RWPE2 (cell line): ENCODE measurements around the gene KCNQ1OT1.

ENCODE experiments used
- ATAC-seq: fragments of 200-7000 bp; cut with Tn5 transposase; 3 replicates; pipeline ENCODE4 v1.9.1; 2021; ENCODE audit warnings: low read depth
- DNase-seq: peaks from one replicate; pipeline ENCODE4 v3.0.0-alpha.2; 2020; ENCODE audit warnings: low spot score
- H3K27ac ChIP-seq: fragments of 450-650 bp; 2 replicates; pipeline ENCODE4 v1.5.1; 2017; ENCODE audit warnings: mild to moderate bottlenecking; ENCODE audit not compliant: poor library complexity, severe bottlenecking
- H3K27me3 ChIP-seq: fragments of 250-450 bp; sonication (Bioruptor Pico); 2 replicates; pipeline ENCODE4 v1.5.1; 2021; ENCODE audit warnings: mild to moderate bottlenecking, moderate library complexity; ENCODE audit not compliant: insufficient read depth, poor library complexity, severe bottlenecking
- H3K36me3 ChIP-seq: fragments of 250-450 bp; sonication (Bioruptor Pico); 2 replicates; pipeline ENCODE4 v1.5.1; 2020; ENCODE audit warnings: low read depth, mild to moderate bottlenecking, moderate library complexity
- H3K4me1 ChIP-seq: fragments of 250-450 bp; sonication (Bioruptor Pico); 2 replicates; pipeline ENCODE4 v1.5.1; 2021; ENCODE audit warnings: mild to moderate bottlenecking, moderate library complexity; ENCODE audit not compliant: insufficient read depth, poor library complexity, severe bottlenecking
- H3K4me3 ChIP-seq: fragments of 250-450 bp; sonication (Bioruptor Pico); 2 replicates; pipeline ENCODE4 v1.5.1; 2021; ENCODE audit warnings: mild to moderate bottlenecking, moderate library complexity; ENCODE audit not compliant: severe bottlenecking
- H3K9me3 ChIP-seq: fragments of 250-450 bp; sonication (Bioruptor Pico); 2 replicates; pipeline ENCODE4 v1.5.1; 2021; ENCODE audit warnings: mild to moderate bottlenecking, moderate library complexity; ENCODE audit not compliant: severe bottlenecking
- TF ChIP-seq, protein P1 (sequence below): fragments of 450-650 bp; IDR thresholded peaks from one replicate; pipeline ENCODE4 v1.5.1; 2017; ENCODE audit warnings: mild to moderate bottlenecking, moderate library complexity; ENCODE audit not compliant: poor library complexity, severe bottlenecking

Gene KCNQ1OT1

DNA sequence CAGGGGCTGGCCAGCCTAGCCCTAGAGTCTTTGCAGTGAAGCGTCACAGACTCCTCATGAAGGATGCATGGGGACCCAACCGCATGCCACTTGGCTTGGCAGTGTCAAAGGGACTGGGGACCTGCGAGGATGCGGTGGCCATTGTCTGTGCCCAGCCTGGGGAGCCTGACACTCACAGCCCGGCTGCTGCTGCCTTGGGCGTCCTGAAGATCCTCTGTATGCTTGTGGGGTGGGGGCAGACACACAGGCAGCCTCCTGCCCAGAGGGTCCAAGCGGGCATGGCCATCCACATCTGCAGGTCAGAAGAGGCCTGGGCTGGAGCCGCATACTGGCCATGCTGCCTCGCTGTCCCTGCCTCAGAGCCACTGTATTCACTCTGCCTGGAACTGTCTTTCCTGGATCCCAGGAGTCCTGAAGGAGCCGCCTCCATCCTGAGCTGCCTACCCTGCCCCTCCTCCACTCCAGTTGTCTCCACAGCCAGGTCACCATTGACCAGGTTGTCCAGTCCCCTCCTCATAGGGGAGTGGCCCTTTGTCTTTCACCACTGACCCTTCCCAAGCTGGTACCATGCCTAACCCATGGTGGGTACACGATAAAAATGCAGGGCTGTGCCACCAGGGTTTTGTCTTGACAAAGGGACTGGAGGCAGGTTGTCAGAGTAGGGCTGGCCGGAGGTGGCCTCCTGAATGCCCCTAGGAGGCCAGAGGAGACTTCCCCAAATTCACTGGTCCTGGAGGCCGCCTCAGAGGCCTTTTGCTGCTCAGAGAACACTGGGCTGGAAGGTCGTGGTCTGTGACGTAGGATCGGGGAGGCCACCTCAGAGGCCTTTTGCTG, 107.0 kb downstream of the KCNQ1OT1 start:
- DNase-seq (no peak), ATAC-seq (no peak)
- Histone ChIP-seq H3K36me3 (no peaks in the 10 kb centered on the region), H3K27me3 (peaks cover 26% of the 10 kb centered on the region), H3K4me3 (no peak overlapping the region), H3K4me1 (no peaks in the 10 kb centered on the region), H3K27ac (no peak overlapping the region), H3K9me3 (peaks cover 4% of the 10 kb centered on the region)
- TF ChIP-seq, protein P1, sequence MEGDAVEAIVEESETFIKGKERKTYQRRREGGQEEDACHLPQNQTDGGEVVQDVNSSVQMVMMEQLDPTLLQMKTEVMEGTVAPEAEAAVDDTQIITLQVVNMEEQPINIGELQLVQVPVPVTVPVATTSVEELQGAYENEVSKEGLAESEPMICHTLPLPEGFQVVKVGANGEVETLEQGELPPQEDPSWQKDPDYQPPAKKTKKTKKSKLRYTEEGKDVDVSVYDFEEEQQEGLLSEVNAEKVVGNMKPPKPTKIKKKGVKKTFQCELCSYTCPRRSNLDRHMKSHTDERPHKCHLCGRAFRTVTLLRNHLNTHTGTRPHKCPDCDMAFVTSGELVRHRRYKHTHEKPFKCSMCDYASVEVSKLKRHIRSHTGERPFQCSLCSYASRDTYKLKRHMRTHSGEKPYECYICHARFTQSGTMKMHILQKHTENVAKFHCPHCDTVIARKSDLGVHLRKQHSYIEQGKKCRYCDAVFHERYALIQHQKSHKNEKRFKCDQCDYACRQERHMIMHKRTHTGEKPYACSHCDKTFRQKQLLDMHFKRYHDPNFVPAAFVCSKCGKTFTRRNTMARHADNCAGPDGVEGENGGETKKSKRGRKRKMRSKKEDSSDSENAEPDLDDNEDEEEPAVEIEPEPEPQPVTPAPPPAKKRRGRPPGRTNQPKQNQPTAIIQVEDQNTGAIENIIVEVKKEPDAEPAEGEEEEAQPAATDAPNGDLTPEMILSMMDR, result no peak

DNA sequence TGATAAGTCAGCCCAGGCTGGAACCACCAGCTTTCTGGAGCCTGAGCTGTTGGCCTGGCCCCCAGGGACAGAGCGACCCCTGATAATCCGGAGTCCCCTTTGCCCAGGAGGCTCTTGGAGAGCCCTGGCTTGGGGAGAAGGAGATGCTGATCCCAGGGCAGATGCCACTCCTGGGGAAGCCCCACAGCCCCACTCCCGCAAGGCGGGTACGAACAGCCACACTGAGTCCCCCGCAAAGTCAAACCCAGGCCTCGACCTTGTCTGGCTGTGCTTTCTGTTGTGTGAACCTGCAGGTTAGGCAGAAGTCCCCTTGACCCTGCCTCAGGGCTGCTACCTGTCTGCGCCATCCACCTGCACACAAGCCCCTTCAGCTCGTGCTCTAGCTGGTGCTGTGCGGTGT, 108.0 kb downstream of the KCNQ1OT1 start:
- H3K9me3 ChIP-seq, result no peaks in the 10 kb centered on the region
- DNase-seq (no peak), ATAC-seq (no peak)
- no peak overlapping the region for H3K4me3 ChIP-seq
- TF ChIP-seq, protein P1, result no peak
- H3K27ac ChIP-seq, result no peak overlapping the region
- H3K36me3 ChIP-seq, result no peaks in the 10 kb centered on the region
- H3K4me1 ChIP-seq, result no peaks in the 10 kb centered on the region
- peaks cover 20% of the 10 kb centered on the region for H3K27me3 ChIP-seq

DNA sequence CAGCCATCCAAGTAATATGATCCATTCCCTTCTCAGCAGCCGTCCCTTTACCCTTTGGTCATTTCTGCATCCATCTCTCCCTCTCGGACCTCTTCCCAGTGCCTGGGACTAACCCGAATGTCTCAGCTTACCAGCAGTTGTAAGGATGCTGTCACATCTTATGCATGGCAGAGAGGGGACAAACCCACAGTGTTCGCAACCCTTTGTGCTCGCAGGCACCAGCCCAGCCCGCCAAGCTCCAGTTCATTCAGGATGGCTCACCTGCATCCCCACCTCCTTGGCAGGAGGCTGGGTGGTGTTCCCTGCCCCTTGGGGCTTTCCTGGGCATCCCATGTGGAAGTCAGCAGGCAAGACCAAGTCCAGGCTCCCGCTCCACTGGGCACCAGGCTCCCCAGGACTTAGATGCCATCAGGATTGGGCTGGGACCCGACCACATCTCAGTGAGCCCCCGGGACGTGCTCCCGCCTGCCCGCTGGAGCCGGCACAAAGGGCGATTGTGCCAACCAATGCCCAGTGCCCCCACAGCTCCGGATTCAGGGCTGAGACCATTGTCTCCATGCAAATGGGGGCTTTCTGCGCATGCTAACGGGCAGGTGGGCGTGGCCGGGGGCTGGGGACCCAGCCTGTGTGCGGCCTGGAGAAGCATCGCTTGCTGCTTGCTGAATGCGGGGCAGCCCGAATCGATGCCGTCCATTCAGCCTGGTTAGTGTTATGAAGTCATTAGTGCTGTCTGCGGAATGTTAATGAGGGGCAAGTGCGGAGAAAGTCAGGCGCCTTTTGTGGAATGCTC, 108.6 kb downstream of the KCNQ1OT1 start:
- ATAC-seq (no peak), DNase-seq (peak; percentile 47)
- H3K9me3 ChIP-seq, result no peaks in the 10 kb centered on the region
- peaks cover 20% of the 10 kb centered on the region for H3K27me3 ChIP-seq
- H3K27ac ChIP-seq, result no peak overlapping the region
- no peaks in the 10 kb centered on the region for H3K36me3 ChIP-seq
- no peaks in the 10 kb centered on the region for H3K4me1 ChIP-seq
- TF ChIP-seq, protein P1, result no peak
- no peak overlapping the region for H3K4me3 ChIP-seq

DNA sequence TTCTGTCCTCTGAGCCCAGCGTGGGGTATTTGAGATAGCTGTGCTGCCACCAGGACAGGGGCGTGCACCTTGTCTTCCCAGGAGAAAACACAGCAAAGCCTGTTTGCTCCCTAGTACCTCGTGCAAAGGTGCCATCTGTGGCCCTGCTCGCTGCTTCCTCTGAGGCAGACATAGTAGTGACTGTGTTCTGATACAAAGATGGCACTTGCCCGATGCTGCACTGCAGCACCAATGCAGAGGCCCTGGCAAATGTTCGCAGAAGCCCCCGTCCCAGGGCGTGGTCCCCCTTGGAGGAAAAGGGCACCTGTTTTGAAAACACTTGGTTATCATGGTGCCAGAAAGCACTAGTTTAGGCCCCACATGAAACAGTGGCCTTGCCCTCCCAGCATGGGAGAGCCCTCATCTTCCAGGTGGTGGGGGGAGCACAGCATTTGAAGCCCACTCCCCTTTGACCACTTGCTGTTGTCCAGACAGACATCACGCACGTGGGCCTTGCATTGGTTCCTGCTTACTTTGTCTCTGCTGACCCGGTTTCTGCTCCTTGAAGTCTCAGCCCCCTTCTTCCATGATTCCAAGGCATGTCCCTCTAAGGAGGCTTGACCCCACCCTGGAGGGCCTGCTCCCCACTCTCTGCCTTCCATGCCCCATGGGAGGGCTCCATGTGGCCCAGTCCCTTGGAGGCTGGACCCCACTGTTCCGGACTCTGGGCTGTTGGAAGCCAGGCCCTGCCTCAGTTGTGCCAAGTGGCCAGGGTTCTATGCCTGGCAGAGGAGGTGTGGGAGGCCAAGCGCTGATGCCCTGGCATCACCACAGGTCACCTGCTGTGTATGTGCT, 109.4 kb downstream of the KCNQ1OT1 start:
- no peaks in the 10 kb centered on the region for H3K36me3 ChIP-seq
- peaks cover 17% of the 10 kb centered on the region for H3K27me3 ChIP-seq
- TF ChIP-seq, protein P1, result no peak
- no peak overlapping the region for H3K4me3 ChIP-seq
- H3K4me1 ChIP-seq, result no peaks in the 10 kb centered on the region
- no peak for DNase-seq
- no peak overlapping the region for H3K27ac ChIP-seq
- no peak for ATAC-seq
- no peaks in the 10 kb centered on the region for H3K9me3 ChIP-seq
